KMS-11 (cell line): Measurements from ENCODE around the gene KLHL29.

Experiments used
- H2AFZ ChIP-seq: fragments of 200-600 bp; sonication (generic); 2 replicates; pipeline ENCODE4 v1.6.1; 2016; ENCODE audit warnings: antibody characterized with exemption, mixed run types, low read depth
- H3K27ac ChIP-seq: fragments of 200-600 bp; sonication (generic); 2 replicates; pipeline ENCODE4 v1.6.1; 2016; ENCODE audit warnings: mild to moderate bottlenecking, mixed run types
- H3K27me3 ChIP-seq: fragments of 200-600 bp; sonication (generic); 2 replicates; pipeline ENCODE4 v1.6.1; 2017; ENCODE audit warnings: mild to moderate bottlenecking, low read depth, mixed run types, moderate library complexity; ENCODE audit not compliant: insufficient read depth
- H3K36me3 ChIP-seq: fragments of 200-600 bp; sonication (generic); 2 replicates; pipeline ENCODE4 v1.6.1; 2017; ENCODE audit warnings: mild to moderate bottlenecking, mixed run types; ENCODE audit not compliant: insufficient read depth
- H3K4me1 ChIP-seq: fragments of 200-600 bp; sonication (generic); 2 replicates; pipeline ENCODE4 v1.6.1; 2016; ENCODE audit warnings: mild to moderate bottlenecking, low read depth, mixed run types; ENCODE audit not compliant: poor library complexity, severe bottlenecking
- H3K4me2 ChIP-seq: fragments of 200-600 bp; sonication (generic); 2 replicates; pipeline ENCODE4 v1.7.0; 2016; ENCODE audit warnings: mild to moderate bottlenecking, mixed run types
- H3K4me3 ChIP-seq: fragments of 200-600 bp; sonication (generic); IDR thresholded peaks from 2 replicates; pipeline ENCODE4 v1.6.1; 2017; ENCODE audit warnings: low read depth, low read length, mixed read lengths; ENCODE audit not compliant: insufficient read depth
- H3K79me2 ChIP-seq: fragments of 200-600 bp; sonication (generic); 2 replicates; pipeline ENCODE4 v1.6.1; 2016; ENCODE audit warnings: low read depth, mixed run types; ENCODE audit not compliant: insufficient read depth
- H3K9ac ChIP-seq: fragments of 200-600 bp; sonication (generic); 2 replicates; pipeline ENCODE4 v1.6.1; 2016; ENCODE audit warnings: mild to moderate bottlenecking, mixed run types
- H4K20me1 ChIP-seq: fragments of 200-600 bp; sonication (generic); 2 replicates; pipeline ENCODE4 v1.6.1; 2016; ENCODE audit warnings: mild to moderate bottlenecking, mixed run types; ENCODE audit not compliant: insufficient read depth
- TF ChIP-seq, protein P1 (sequence below): fragments of 200-600 bp; sonication (generic); conservative IDR thresholded peaks from 2 replicates; pipeline ENCODE4 v1.6.1; 2017; ENCODE audit warnings: low read depth, mild to moderate bottlenecking, antibody characterized with exemption, low read length, moderate library complexity, mixed read lengths

KLHL29 gene

DNA sequence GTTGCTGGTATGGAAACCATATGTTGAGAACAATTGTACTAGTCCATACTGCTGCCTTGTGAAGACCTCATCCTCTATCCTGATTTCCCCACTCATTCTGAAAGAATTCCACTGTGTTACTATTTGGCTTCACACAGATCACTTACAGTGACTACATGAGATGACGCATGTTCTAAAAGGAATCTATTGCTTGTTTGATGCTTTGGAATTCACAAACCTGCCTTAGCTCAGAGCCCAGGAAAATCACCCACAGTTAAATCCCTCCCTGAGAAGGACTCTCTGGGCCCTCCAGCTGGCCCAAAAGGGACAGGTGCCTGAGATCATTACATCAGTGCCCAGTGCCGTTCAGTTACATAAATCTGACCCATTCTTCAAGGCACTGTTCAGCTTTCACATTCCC, 45.3 kb downstream of the KLHL29 start:
- Histone ChIP-seq H2AFZ (no peak overlapping the region), H3K36me3 (no peaks in the 10 kb centered on the region), H3K4me2 (no peak overlapping the region), H3K27me3 (no peaks in the 10 kb centered on the region), H3K79me2 (no peaks in the 10 kb centered on the region), H3K27ac (no peak overlapping the region), H3K9ac (no peak overlapping the region), H4K20me1 (no peaks in the 10 kb centered on the region), H3K4me3 (no peak overlapping the region), H3K4me1 (no peaks in the 10 kb centered on the region)
- TF ChIP-seq, protein P1, sequence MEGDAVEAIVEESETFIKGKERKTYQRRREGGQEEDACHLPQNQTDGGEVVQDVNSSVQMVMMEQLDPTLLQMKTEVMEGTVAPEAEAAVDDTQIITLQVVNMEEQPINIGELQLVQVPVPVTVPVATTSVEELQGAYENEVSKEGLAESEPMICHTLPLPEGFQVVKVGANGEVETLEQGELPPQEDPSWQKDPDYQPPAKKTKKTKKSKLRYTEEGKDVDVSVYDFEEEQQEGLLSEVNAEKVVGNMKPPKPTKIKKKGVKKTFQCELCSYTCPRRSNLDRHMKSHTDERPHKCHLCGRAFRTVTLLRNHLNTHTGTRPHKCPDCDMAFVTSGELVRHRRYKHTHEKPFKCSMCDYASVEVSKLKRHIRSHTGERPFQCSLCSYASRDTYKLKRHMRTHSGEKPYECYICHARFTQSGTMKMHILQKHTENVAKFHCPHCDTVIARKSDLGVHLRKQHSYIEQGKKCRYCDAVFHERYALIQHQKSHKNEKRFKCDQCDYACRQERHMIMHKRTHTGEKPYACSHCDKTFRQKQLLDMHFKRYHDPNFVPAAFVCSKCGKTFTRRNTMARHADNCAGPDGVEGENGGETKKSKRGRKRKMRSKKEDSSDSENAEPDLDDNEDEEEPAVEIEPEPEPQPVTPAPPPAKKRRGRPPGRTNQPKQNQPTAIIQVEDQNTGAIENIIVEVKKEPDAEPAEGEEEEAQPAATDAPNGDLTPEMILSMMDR = no peak

DNA sequence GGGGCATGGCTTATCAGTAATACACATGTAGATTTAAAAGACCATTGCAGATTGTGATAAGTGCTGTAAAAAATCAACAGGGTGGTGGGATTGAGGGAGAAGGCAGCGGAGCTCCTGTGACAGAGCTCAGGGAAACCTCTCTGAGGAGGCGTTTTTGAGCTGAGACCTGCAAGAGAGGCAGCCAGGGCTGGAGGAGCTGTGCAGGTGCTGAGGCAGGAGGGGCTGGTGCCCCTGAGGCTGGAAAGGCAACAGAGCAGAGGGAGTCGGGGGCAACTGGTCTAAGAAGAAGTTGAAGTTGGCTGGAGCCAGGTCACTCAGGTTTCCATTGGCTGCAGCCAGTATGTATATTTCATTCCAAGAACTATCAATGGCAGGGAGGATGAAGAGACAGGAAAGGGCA, 47.6 kb downstream of the KLHL29 start:
- Histone ChIP-seq H3K4me1 (no peaks in the 10 kb centered on the region), H3K79me2 (no peaks in the 10 kb centered on the region), H3K4me3 (no peak overlapping the region), H3K9ac (no peak overlapping the region), H3K36me3 (no peaks in the 10 kb centered on the region), H3K27ac (no peak overlapping the region), H3K27me3 (no peaks in the 10 kb centered on the region), H4K20me1 (no peaks in the 10 kb centered on the region), H2AFZ (no peak overlapping the region), H3K4me2 (no peak overlapping the region)
- TF ChIP-seq, protein P1 = no peak

DNA sequence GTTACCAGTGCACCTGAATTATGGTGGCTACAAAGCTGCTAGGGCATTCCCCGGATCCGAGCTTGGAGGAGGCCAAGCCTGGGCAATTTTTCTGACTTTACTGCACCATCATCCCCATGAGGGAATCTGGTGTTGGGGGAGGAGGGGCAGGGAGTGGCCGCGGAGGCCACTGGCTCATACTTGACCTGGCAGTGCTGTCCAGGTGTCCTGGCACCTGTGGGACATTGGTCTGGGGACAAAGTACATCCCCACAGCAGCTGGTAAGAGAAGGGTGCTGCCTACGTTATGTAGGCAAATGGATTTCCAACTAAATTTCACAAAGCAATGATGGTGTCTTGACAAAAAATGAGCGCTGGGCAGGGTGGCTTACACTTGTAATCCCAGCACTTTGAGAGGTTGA, 48.3 kb downstream of the KLHL29 start:
- Histone ChIP-seq H3K36me3 (no peaks in the 10 kb centered on the region), H3K9ac (no peak overlapping the region), H3K4me2 (no peak overlapping the region), H3K79me2 (no peaks in the 10 kb centered on the region), H4K20me1 (no peaks in the 10 kb centered on the region), H3K4me1 (no peaks in the 10 kb centered on the region), H2AFZ (no peak overlapping the region), H3K4me3 (no peak overlapping the region), H3K27ac (no peak overlapping the region), H3K27me3 (no peaks in the 10 kb centered on the region)
- TF ChIP-seq, protein P1 = no peak

DNA sequence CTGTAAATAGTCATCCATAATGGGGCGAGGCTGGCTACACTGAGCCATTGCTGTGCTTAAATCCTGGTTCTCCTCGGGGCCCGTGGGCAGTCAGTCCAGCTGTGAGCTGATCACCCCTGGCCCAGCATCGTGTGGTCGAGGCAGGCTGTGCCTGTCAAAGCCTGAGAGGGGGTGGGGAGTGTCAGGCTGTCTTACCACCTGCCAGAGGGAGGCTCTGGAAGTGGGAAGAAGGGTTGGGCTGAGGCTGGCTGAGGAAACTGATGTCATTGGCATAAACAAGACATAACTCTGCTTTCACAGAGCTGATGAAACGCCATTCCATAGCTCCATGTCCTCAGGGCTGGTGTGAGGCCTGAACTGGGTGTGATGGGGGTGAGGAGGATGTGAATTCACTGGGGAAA, 49.7 kb downstream of the KLHL29 start:
- no peaks in the 10 kb centered on the region for H3K36me3 ChIP-seq
- H3K9ac ChIP-seq = no peak overlapping the region
- no peaks in the 10 kb centered on the region for H3K79me2 ChIP-seq
- no peaks in the 10 kb centered on the region for H3K4me1 ChIP-seq
- no peaks in the 10 kb centered on the region for H3K27me3 ChIP-seq
- H3K4me2 ChIP-seq = no peak overlapping the region
- TF ChIP-seq, protein P1 = no peak
- no peaks in the 10 kb centered on the region for H4K20me1 ChIP-seq
- H3K4me3 ChIP-seq = no peak overlapping the region
- no peak overlapping the region for H2AFZ ChIP-seq
- H3K27ac ChIP-seq = no peak overlapping the region
